ENCODE measurements around the gene HES4. TPM values are rescaled to one million over a fixed set of nuclear protein-coding genes. Genes with fewer than 3 reads are reported as not detected.

Gene HES4
- total RNA-seq, 1 experiment from 2014 or later, result 0.48 TPM

Other genes starting within 250 kb of the HES4 start
- gene SAMD11, start 76.2 kb downstream of the HES4 start, total RNA-seq (2014; rRNA removed; shearing (Covaris generic)), result 0.20 and 0.48 TPM in 2 replicates
- 68.1 and 71.6 TPM in 2 replicates for gene NOC2L, start 40.8 kb downstream of the HES4 start, total RNA-seq (2014; rRNA removed; shearing (Covaris generic))
- 5.0 and 5.4 TPM in 2 replicates for gene KLHL17, start 39.5 kb downstream of the HES4 start, total RNA-seq (2014; rRNA removed; shearing (Covaris generic))
- 0.60 and 0.88 TPM in 2 replicates for gene PLEKHN1, start 33.6 kb downstream of the HES4 start, total RNA-seq (2014; rRNA removed; shearing (Covaris generic))
- 0.12 TPM in 1 of 2 replicates, not detected in the other for gene PERM1, start 18.0 kb downstream of the HES4 start, total RNA-seq (2014; rRNA removed; shearing (Covaris generic))
- 77.9 and 78.8 TPM in 2 replicates for gene ISG15, start 13.4 kb upstream of the HES4 start, total RNA-seq (2014; rRNA removed; shearing (Covaris generic))
- gene AGRN, start 20.0 kb upstream of the HES4 start, total RNA-seq (2014; rRNA removed; shearing (Covaris generic)), result 42.8 and 64.0 TPM in 2 replicates
- not detected in 2 replicates for gene RNF223, start 74.2 kb upstream of the HES4 start, total RNA-seq (2014; rRNA removed; shearing (Covaris generic))
- gene C1orf159, start 116.0 kb upstream of the HES4 start, total RNA-seq (2014; rRNA removed; shearing (Covaris generic)), result 10.3 and 16.2 TPM in 2 replicates
- not detected in 2 replicates for gene TTLL10, start 173.8 kb upstream of the HES4 start, total RNA-seq (2014; rRNA removed; shearing (Covaris generic))
- gene TNFRSF18, start 206.5 kb upstream of the HES4 start, total RNA-seq (2014; rRNA removed; shearing (Covaris generic)), result not detected in 2 replicates
- gene TNFRSF4, start 214.1 kb upstream of the HES4 start, total RNA-seq (2014; rRNA removed; shearing (Covaris generic)), result 0.10 TPM in 1 of 2 replicates, not detected in the other
- 74.4 and 80.5 TPM in 2 replicates for gene SDF4, start 231.9 kb upstream of the HES4 start, total RNA-seq (2014; rRNA removed; shearing (Covaris generic))
- 13.9 and 18.2 TPM in 2 replicates for gene B3GALT6, start 232.1 kb upstream of the HES4 start, total RNA-seq (2014; rRNA removed; shearing (Covaris generic))
- not detected in 2 replicates for gene C1QTNF12, start 246.6 kb upstream of the HES4 start, total RNA-seq (2014; rRNA removed; shearing (Covaris generic))

All from RPMI7951 (cell line).